ENCODE measurements around the gene IGFBPL1.

DNA sequence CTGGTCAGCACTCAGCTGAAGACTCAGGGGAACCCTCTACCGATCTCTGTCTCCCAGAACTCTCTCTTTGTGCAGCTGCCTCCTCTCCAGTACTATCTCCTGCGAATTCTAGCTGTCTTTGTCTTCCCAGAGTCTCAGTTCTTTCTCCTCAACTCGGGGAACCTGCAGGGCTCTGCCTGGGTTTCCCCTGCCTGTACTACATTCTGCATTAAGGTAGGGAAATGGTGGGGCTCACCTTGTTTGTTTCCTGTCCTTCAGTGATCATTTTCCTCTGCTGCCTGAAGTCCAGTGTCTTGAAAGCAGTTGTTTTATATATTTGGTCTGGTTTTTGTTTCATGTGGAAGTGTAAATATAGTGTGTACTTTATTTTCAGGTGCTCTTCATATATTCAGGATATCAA lies 43.1 kb upstream of the IGFBPL1 start:
- TF ChIP-seq, protein P1, sequence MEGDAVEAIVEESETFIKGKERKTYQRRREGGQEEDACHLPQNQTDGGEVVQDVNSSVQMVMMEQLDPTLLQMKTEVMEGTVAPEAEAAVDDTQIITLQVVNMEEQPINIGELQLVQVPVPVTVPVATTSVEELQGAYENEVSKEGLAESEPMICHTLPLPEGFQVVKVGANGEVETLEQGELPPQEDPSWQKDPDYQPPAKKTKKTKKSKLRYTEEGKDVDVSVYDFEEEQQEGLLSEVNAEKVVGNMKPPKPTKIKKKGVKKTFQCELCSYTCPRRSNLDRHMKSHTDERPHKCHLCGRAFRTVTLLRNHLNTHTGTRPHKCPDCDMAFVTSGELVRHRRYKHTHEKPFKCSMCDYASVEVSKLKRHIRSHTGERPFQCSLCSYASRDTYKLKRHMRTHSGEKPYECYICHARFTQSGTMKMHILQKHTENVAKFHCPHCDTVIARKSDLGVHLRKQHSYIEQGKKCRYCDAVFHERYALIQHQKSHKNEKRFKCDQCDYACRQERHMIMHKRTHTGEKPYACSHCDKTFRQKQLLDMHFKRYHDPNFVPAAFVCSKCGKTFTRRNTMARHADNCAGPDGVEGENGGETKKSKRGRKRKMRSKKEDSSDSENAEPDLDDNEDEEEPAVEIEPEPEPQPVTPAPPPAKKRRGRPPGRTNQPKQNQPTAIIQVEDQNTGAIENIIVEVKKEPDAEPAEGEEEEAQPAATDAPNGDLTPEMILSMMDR (optimal IDR thresholded peaks at IDR 0.05 in 1 of 3, IDR thresholded peaks at IDR 0.05 in 1 of 3, conservative IDR thresholded peaks at IDR 0.05 in 1 of 3; ENCODE audit: extremely low read depth in 1 of 3, insufficient read depth in 2 of 3, low read length in 3 of 3): no peak
- no peak for TF ChIP-seq EZH2 (IDR thresholded peaks at IDR 0.05; ENCODE audit: low read length)

Measured in keratinocyte (primary cell).